K562 (cell line): ENCODE data around the gene CXCL6. TPM values are rescaled to one million over a fixed set of nuclear protein-coding genes. Genes with fewer than 3 reads are reported as not detected.

Experiments
- ATAC-seq: fragments of 200-7000 bp; cut with Tn5 transposase; 3 replicates; pipeline ENCODE4 v1.9.1; 2020; ENCODE audit warnings: moderate library complexity
- BruUV-seq: library from RNA; stranded (reverse); fragments of 400-500 nt; replicated peaks from 2 replicates; lab custom pipeline; 2021; lab: Mats Ljungman, UMichigan
- CTCF ChIA-PET: fragments of 300-600 bp; formaldehyde crosslinking; extraction: SDS; loops from one replicate; lab custom pipeline; 2021; ENCODE audit warnings: low intra/inter-chr PET ratio; lab: Yijun Ruan, JAX
- POLR2A ChIA-PET: fragments of 300-600, 350-650 bp; sonication (Branson Sonifier 250); formaldehyde crosslinking; extraction: SDS; loops from one replicate; lab custom pipeline; 2021; ENCODE audit warnings: antibody characterized with exemption, inconsistent platforms; lab: Yijun Ruan, JAX
- DNase-seq, 4 experiments: peaks; one replicate each; pipeline versions ENCODE4 v3.0.0 to v3.0.0-alpha.2; 2011 to 2018; ENCODE audit warnings: low spot score in 3 of 4, mixed read lengths in 3 of 4; ENCODE audit errors: extremely low read depth in 1 of 4
- FAIRE-seq: peaks from 2 replicates; lab custom pipeline; 2011; peaks lifted over from hg19 to GRCh38; lab: Jason Lieb, UNC
- H2AFZ ChIP-seq: 2 replicates; pipeline ENCODE4 v1.6.0; 2011; ENCODE audit warnings: low read depth, low read length, control low read depth, inconsistent platforms
- H3K27ac ChIP-seq: fragments of 200-600 bp; 3 replicates; pipeline ENCODE4 v1.8.0; 2011; ENCODE audit warnings: low read depth, mild to moderate bottlenecking, control low read depth, inconsistent platforms, low read length, moderate library complexity, mixed read lengths; ENCODE audit errors: extremely low read depth
- H3K27me3 ChIP-seq, 2 experiments: fragments of 300-600 bp in 1 of 2; 2 replicates in 1 of 2; 3 replicates in 1 of 2; pipeline versions ENCODE4 v1.6.0 to v1.8.0; 2011; ENCODE audit warnings: inconsistent platforms in 2 of 2, low read length in 2 of 2, mild to moderate bottlenecking in 1 of 2, mixed read lengths in 1 of 2, moderate library complexity in 1 of 2; ENCODE audit not compliant: control insufficient read depth in 2 of 2, insufficient read depth in 2 of 2
- H3K36me3 ChIP-seq: fragments of 300-600 bp; 3 replicates; pipeline ENCODE4 v1.8.0; 2011; ENCODE audit warnings: mild to moderate bottlenecking, low read length, inconsistent platforms; ENCODE audit not compliant: control insufficient read depth, insufficient read depth
- H3K4me1 ChIP-seq, 2 experiments: fragments of 200-600 bp in 1 of 2; replicated peaks in 1 of 2; 2 replicates in 1 of 2; 3 replicates in 1 of 2; pipeline versions ENCODE4 v1.5.1 to v1.8.0; 2011; ENCODE audit warnings: inconsistent platforms in 2 of 2, low read length in 2 of 2, mild to moderate bottlenecking in 1 of 2, mixed read lengths in 1 of 2, moderate library complexity in 1 of 2; ENCODE audit not compliant: control insufficient read depth in 2 of 2, insufficient read depth in 2 of 2
- H3K4me2 ChIP-seq: 2 replicates; pipeline ENCODE4 v1.6.1; 2011; ENCODE audit warnings: low read length, control low read depth, inconsistent platforms, mixed read lengths; ENCODE audit not compliant: insufficient read depth
- H3K4me3 ChIP-seq: fragments of 200-600 bp; sonication (generic), shearing (Covaris generic); 2 replicates; pipeline ENCODE4 v1.5.1; 2016; ENCODE audit warnings: control low read depth, inconsistent platforms
- H3K79me2 ChIP-seq: fragments of 200-600 bp; 3 replicates; pipeline ENCODE4 v1.8.0; 2011; ENCODE audit warnings: low read length, inconsistent platforms; ENCODE audit not compliant: control insufficient read depth, insufficient read depth
- H3K9ac ChIP-seq, 2 experiments: 2 replicates each; pipeline versions ENCODE4 v1.6.0 to v1.6.1; 2011; ENCODE audit warnings: low read depth in 2 of 2, low read length in 2 of 2, control low read depth in 1 of 2, inconsistent platforms in 1 of 2, mild to moderate bottlenecking in 1 of 2, mixed read lengths in 1 of 2; ENCODE audit not compliant: insufficient read depth in 1 of 2
- H3K9me1 ChIP-seq: one replicate; pipeline ENCODE4 v1.6.0; 2011; ENCODE audit warnings: inconsistent platforms, mild to moderate bottlenecking, low read length, moderate library complexity; ENCODE audit not compliant: control insufficient read depth, insufficient read depth
- H3K9me3 ChIP-seq: replicated peaks from 2 replicates; pipeline ENCODE4 v1.5.1; 2011; ENCODE audit warnings: low read depth, low read length, inconsistent platforms; ENCODE audit not compliant: control insufficient read depth, insufficient read depth
- H4K20me1 ChIP-seq: replicated peaks from 2 replicates; pipeline ENCODE4 v1.6.1; 2011; ENCODE audit warnings: low read length, inconsistent platforms, mixed read lengths; ENCODE audit not compliant: control insufficient read depth, insufficient read depth
- ETS2 ChIP-seq: IDR thresholded peaks from 2 replicates; pipeline ENCODE4 v1.6.1; 2016; ENCODE audit warnings: borderline replicate concordance, missing genetic modification characterization, mild to moderate bottlenecking, moderate library complexity, missing compliant biosample characterization; ENCODE audit not compliant: poor library complexity, severe bottlenecking
- MTA2 ChIP-seq: fragments of 450-650 bp; IDR thresholded peaks from 2 replicates; pipeline ENCODE4 v1.6.1; 2016; ENCODE audit warnings: low read depth
- NFIX ChIP-seq: fragments of 250-450 bp; sonication (Bioruptor Pico); IDR thresholded peaks from 2 replicates; pipeline ENCODE4 v1.4.0; 2020; ENCODE audit warnings: low read depth, mild to moderate bottlenecking, moderate library complexity
- ZSCAN32 ChIP-seq: fragments of 450-650 bp; formaldehyde crosslinking; IDR thresholded peaks from 2 replicates; pipeline ENCODE4 v1.4.0; 2020; ENCODE audit warnings: mild to moderate bottlenecking, moderate library complexity
- in situ Hi-C: fragments of 300-500 bp; cut with MboI; formaldehyde crosslinking; loops from 4 replicates; pipeline ENCODE4 v1.15.0; 2018; ENCODE audit warnings: inconsistent platforms, mixed read lengths
- intact Hi-C: fragments of 100-400 bp; cut with micrococcal nuclease; formaldehyde crosslinking; loops from 2 replicates; pipeline ENCODE4 v1.14.2; 2022
- polyA plus RNA-seq, 8 experiments: library from polyadenylated mRNA; depleted of rRNA in 4 of 8; stranded (reverse) in 5 of 8; unstranded in 3 of 8; fragments of >200 nt; fragmentation: Nextera tagmentation in 2 of 8; fragmentation: Illumina TruSeq in 1 of 8; extraction: Ambion mirVana in 2 of 8; extraction: Trizol in 1 of 8; gene quantifications; 2 replicates each; pipeline versions ENCODE4 v1.2.1 to v1.2.3, GENCODE V29; 2011 to 2014; ENCODE audit warnings: inconsistent platforms in 1 of 8, missing spikeins in 1 of 8
- total RNA-seq, 7 experiments: library from RNA; depleted of rRNA in 6 of 7; stranded (reverse); fragments of >200 nt in 6 of 7; fragmentation: Illumina TruSeq in 2 of 7; extraction: Trizol in 2 of 7; gene quantifications; 2 replicates each; pipeline versions ENCODE4 v1.2.1 to v1.2.3, GENCODE V29; 2011 to 2021; ENCODE audit warnings: low replicate concordance in 1 of 7
- TF ChIP-seq, protein P1 (sequence below): sonication (generic); formaldehyde crosslinking; IDR thresholded peaks from 2 replicates; pipeline ENCODE4 v1.4.0; 2020; ENCODE audit warnings: mild to moderate bottlenecking, missing genetic modification reagents
- TF ChIP-seq, protein P2 (sequence below): sonication (generic); formaldehyde crosslinking; IDR thresholded peaks from 2 replicates; pipeline ENCODE4 v1.8.0; 2022; ENCODE audit warnings: mild to moderate bottlenecking, missing genetic modification reagents, borderline replicate concordance
- TF ChIP-seq, protein P3 (sequence below), 2 experiments: IDR thresholded peaks in 1 of 2; conservative IDR thresholded peaks in 1 of 2; 2 replicates each; pipeline ENCODE4 v1.6.1; 2016; ENCODE audit warnings: low read depth in 2 of 2, mild to moderate bottlenecking in 1 of 2, missing compliant biosample characterization in 1 of 2, missing genetic modification characterization in 1 of 2, moderate library complexity in 1 of 2
- TF ChIP-seq, protein P4 (sequence below): fragments of 200-800 bp; sonication (Bioruptor generic); IDR thresholded peaks from 2 replicates; pipeline ENCODE4 v1.6.1; 2017; ENCODE audit warnings: missing genetic modification characterization, missing compliant biosample characterization
- TF ChIP-seq, protein P5 (sequence below), 3 experiments: fragments of 200-800 bp in 1 of 3; sonication (Bioruptor generic) in 1 of 3; sonication (generic) in 1 of 3; formaldehyde crosslinking in 1 of 3; IDR thresholded peaks; 2 replicates each; pipeline versions ENCODE4 v1.6.1 to v1.8.0; 2016 to 2022; ENCODE audit warnings: mild to moderate bottlenecking in 2 of 3, missing compliant biosample characterization in 2 of 3, missing genetic modification characterization in 2 of 3, missing genetic modification reagents in 1 of 3

CXCL6 gene
- total and polyA plus RNA-seq, 9 of the 15 experiments (the other 6 are each of a cell fraction or from before 2014, with no cell fraction given): not detected

DNA sequence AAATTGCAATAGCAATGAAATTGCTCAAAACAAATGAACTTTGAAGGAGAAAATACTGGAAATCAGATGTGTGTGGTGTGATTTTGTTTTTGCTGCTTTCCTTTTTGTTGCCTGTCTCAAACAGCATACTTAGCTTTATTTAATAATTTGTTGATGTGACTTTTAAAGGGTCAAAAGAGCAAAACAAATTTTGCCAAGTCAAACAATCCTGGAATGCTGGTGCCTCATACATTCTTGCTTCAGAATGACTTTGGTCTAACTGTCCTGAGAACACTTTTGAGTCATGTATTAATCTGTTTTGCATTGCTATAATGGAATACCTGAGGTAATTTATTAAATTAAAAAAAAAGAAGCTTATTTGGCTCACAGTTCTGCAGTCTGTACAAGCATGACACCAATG lies 20.0 kb downstream of the CXCL6 start:
- Histone ChIP-seq H3K9me1 (no peaks in the 10 kb centered on the region), H3K4me2 (no peak overlapping the region), H3K27ac (no peak overlapping the region), H3K79me2 (no peaks in the 10 kb centered on the region), H3K4me3 (no peak overlapping the region), H3K36me3 (no peaks in the 10 kb centered on the region), H2AFZ (no peak overlapping the region), H4K20me1 (no peaks in the 10 kb centered on the region), H3K4me1 (peaks cover 0 to 5% of the 10 kb centered on the region in 2 experiments; a peak in 1 of 5 replicates), H3K9ac (no peak overlapping the region), H3K27me3 (no peaks in the 10 kb centered on the region), H3K9me3 (no peaks in the 10 kb centered on the region)
- POLR2A ChIA-PET: interaction anchor here (1.1 kb wide), 1 partner anchor 11 kb away, joined by 3 read pairs; no protein-coding TSS in a partner anchor
- no peak for DNase-seq
- CTCF ChIA-PET: no interaction called here
- no TSS peak for BruUV-seq
- no peak for FAIRE-seq
- intact Hi-C loops: no loop called here
- in situ Hi-C loops: no loop called here
- ATAC-seq: no peak
- TF ChIP-seq NFIX (CRISPR knock-in tag) (no peak), ZSCAN32 (CRISPR knock-in tag) (no peak), ETS2 (tag) (no peak), MTA2 (no peak)
- TF ChIP-seq, protein P1, sequence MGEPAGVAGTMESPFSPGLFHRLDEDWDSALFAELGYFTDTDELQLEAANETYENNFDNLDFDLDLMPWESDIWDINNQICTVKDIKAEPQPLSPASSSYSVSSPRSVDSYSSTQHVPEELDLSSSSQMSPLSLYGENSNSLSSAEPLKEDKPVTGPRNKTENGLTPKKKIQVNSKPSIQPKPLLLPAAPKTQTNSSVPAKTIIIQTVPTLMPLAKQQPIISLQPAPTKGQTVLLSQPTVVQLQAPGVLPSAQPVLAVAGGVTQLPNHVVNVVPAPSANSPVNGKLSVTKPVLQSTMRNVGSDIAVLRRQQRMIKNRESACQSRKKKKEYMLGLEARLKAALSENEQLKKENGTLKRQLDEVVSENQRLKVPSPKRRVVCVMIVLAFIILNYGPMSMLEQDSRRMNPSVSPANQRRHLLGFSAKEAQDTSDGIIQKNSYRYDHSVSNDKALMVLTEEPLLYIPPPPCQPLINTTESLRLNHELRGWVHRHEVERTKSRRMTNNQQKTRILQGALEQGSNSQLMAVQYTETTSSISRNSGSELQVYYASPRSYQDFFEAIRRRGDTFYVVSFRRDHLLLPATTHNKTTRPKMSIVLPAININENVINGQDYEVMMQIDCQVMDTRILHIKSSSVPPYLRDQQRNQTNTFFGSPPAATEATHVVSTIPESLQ (CRISPR knock-in tag): no peak
- TF ChIP-seq, protein P2, sequence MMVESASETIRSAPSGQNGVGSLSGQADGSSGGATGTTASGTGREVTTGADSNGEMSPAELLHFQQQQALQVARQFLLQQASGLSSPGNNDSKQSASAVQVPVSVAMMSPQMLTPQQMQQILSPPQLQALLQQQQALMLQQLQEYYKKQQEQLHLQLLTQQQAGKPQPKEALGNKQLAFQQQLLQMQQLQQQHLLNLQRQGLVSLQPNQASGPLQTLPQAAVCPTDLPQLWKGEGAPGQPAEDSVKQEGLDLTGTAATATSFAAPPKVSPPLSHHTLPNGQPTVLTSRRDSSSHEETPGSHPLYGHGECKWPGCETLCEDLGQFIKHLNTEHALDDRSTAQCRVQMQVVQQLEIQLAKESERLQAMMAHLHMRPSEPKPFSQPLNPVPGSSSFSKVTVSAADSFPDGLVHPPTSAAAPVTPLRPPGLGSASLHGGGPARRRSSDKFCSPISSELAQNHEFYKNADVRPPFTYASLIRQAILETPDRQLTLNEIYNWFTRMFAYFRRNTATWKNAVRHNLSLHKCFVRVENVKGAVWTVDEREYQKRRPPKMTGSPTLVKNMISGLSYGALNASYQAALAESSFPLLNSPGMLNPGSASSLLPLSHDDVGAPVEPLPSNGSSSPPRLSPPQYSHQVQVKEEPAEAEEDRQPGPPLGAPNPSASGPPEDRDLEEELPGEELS (CRISPR knock-in tag): no peak
- TF ChIP-seq, protein P3, sequence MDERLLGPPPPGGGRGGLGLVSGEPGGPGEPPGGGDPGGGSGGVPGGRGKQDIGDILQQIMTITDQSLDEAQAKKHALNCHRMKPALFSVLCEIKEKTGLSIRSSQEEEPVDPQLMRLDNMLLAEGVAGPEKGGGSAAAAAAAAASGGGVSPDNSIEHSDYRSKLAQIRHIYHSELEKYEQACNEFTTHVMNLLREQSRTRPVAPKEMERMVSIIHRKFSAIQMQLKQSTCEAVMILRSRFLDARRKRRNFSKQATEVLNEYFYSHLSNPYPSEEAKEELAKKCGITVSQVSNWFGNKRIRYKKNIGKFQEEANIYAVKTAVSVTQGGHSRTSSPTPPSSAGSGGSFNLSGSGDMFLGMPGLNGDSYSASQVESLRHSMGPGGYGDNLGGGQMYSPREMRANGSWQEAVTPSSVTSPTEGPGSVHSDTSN (CRISPR knock-in tag; IDR thresholded peaks at IDR 0.05; ENCODE audit: low read depth): no peak
- TF ChIP-seq, protein P3 (tag; conservative IDR thresholded peaks at IDR 0.05; ENCODE audit: low read depth): no peak
- TF ChIP-seq, protein P4, sequence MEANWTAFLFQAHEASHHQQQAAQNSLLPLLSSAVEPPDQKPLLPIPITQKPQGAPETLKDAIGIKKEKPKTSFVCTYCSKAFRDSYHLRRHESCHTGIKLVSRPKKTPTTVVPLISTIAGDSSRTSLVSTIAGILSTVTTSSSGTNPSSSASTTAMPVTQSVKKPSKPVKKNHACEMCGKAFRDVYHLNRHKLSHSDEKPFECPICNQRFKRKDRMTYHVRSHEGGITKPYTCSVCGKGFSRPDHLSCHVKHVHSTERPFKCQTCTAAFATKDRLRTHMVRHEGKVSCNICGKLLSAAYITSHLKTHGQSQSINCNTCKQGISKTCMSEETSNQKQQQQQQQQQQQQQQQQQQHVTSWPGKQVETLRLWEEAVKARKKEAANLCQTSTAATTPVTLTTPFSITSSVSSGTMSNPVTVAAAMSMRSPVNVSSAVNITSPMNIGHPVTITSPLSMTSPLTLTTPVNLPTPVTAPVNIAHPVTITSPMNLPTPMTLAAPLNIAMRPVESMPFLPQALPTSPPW (CRISPR knock-in tag): no peak
- TF ChIP-seq, protein P5, sequence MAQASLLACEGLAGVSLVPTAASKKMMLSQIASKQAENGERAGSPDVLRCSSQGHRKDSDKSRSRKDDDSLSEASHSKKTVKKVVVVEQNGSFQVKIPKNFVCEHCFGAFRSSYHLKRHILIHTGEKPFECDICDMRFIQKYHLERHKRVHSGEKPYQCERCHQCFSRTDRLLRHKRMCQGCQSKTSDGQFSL (CRISPR knock-in tag; IDR thresholded peaks at IDR 0.05): no peak
- TF ChIP-seq, protein P5 (tag; IDR thresholded peaks at IDR 0.05): no peak
